Germinal center (tissue), 1 donor: ENCODE measurements around the gene RAPGEF5.

Experiments
- DNase-seq: peaks from one replicate; pipeline ENCODE4 v3.0.0; 2012; ENCODE audit warnings: mixed read lengths, low spot score

RAPGEF5 gene

GRCh38 chr7:22356701-22357310, at the start of gene RAPGEF5:
TSS of gene RAPGEF5 (minus strand) at chr7:22357154. CDS start at chr7:22357060, 94 bp downstream.
- peak; percentile 90 for DNase-seq

DNA sequence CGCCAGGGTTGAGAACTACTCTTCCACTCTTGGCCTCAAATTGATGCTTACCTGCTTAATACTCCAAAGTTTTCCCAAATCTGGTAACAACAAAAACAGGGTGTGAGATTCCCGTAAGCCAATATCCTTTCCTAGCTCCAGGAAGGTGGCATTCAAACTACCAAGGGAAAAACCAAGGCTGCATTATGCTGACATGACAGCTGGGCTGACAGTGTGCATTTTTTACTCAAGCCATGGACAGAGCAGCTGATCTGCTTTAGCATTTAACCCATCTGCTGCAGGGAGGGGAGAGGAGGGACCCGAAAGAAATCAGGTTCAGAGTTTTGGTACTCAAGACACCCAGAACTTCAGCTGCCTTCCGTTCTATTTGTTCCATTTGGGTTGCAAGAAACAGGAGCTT, 49.8 kb upstream of the RAPGEF5 start:
- no peak for DNase-seq

DNA sequence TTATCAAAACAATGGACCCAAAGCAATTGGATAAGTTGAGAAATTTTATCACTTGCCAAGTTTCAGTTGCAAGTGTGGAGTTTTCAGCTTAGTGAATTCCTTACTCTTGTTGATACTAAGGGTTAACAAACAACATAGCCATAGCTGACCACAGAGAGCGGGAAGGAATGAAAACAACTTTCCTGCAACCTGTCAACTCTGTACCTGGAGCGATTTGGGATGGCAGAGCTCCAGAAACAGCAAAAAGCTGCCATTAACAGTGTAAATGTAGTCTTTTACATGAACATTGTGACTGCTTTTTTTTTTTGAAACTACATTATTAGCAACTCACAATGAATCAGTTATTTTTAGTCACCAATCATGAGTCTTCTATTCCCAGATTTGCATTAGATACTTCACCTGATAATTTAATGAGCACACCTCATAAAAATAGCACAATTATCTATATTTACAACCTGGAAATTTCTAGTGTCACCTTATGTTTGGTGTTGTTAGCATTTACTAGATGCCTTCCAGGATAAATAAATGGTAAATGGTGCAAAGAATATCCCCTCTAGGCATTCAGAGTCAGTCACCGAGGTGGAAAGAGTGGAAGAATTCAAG, 47.6 kb upstream of the RAPGEF5 start:
- no peak for DNase-seq

DNA sequence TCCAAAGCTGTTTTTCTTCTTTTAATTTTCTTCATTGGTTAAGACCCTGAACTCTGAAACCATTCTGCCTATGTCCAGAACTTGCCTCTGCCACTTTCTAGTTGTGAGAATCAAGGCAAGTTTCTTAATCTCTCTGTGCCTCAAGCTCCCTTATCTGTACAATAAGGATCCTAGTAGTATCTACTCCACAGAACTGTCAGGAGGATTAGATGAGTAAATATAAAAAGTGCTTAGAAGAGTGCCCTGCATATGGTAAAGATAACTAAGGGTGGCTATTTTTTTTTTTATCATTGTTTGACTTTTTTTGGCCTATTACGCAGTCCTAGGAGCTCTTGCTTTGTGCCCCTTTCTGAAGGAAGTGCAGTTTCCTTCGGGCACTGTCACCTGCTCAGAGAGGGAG, 46.4 kb upstream of the RAPGEF5 start:
- no peak for DNase-seq

DNA sequence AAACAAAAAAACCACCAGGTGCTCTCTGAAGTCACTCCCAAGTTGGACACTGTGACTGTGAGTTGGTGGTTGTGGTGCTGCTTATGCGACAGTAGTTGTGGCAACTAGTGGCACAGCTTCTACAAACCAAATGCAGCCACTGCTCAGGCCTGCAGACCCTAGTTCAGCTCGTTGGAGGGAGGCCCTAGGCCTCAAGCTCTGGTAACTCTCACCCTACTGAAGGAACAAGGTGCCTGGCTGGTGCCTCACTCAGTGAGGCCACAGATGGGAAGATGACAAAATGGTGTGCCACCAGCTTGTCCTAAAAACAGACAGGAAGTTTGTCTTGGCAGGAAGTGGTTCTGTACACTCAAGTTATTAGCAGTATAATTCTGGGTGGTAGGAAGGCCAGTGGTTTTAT, 45.3 kb upstream of the RAPGEF5 start:
- no peak for DNase-seq

DNA sequence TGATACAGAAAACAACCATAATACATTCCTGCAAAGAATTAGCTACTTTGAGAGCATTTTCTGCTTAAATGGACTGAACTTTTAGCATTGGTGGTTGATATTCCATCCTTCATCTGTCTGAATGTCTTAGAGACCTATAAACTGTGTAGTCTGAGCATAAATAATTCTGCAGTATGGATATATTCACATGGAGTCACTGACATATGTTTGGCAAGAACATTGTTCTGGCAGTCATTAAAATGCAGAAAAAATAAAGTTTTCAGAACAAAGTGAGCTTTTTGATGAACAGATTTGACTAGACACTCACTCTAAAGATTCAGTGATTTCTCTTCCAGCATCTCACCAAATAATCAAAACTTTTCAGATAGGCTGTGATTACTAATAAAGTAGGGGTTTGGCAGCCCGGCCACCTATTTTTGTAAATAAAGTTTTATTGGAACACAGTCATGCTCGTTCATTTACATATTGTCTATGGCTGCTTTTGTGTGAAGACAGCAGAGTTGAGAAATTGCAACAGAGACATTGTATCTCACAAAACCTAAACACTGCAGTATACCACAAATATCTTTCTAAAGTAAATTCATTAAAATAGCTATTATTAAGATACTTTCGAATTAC, 44.1 kb upstream of the RAPGEF5 start:
- DNase-seq, result no peak

- no peak for DNase-seq
These were observed 43.3 kb upstream of the RAPGEF5 start for GRCh38 chr7:22400150-22400814.

DNA sequence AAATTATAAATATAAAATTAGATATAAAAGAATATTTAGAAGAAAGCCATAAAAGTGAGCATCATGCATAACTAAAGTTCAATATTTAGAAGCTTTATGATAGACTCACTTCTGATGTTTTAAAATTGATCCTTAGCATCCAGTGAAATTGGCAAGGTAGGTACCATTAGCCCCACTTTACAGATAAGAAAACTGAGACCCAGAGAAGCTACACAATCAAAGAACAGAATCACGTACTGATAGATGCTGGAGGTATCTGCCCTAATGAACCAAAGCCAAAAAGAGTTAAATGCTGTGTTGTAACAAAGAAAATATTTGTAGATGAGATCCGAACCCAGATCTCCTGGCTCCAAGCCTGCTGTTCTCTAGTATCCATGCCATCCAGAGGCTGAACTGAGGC, 42.6 kb upstream of the RAPGEF5 start:
- DNase-seq, result no peak

GRCh38 chr7:22399091-22399490, 42.1 kb upstream of the RAPGEF5 start:
- no peak for DNase-seq

GRCh38 chr7:22397981-22398380, 41.0 kb upstream of the RAPGEF5 start:
- no peak for DNase-seq

DNA sequence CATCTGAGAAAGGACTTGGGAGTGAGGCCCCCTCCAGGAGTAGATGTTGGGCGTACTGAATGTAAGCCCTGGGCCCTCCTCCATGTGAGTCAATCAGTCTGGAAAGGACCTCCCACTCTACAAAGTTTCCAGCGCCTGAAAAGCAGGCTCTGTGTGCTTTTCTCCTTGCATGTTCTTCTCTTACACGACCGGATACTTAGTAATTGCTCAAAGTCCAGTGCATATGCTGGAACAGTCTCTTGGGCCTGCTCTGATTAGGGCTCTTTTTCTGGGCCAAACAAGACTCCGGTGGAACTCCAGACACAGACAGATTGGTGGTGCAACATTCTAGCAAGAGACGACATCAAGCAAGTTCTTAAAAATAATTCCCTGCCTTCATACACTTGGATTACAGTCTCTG, 38.3 kb upstream of the RAPGEF5 start:
- DNase-seq, result no peak

- DNase-seq, result no peak
These were observed 37.8 kb upstream of the RAPGEF5 start for GRCh38 chr7:22394739-22395138.

DNA sequence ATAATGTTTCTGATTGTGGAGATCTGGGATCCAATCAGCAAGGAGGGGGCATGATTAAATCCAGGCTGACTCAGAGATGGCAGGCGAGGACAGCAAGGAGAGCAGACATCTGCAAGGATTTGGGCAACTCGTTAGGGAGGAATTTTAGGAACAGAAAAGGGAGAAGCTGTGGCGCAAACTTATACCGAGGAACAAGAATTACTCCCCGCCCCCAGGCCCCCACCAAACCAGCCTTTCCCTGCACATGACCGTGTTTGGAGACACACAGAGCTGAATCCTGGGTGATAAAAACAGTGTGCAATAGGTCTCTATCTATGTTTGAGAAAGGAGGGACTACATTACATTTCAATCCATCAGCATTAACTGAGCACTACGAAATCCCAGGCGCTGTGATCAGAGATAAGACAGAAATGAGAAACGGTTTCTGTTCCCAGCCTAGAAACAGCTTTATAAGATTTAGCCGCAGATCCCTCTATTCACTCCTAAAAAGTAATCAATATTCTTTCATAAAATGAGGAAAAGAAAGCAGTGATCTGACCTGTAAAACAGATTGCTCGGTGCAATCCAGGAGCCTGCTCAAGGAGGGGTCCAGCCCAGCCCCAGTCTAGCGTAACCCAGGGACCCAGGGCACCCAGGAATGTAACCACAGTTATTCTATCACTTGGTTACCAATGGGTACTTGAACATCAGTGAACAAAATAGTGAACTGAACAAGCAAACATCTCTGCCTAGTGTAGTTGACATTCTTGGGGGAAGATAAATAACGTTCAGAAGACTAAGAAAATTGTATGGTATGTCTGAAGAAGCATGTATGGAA, 37.2 kb upstream of the RAPGEF5 start:
- no peak for DNase-seq

DNA sequence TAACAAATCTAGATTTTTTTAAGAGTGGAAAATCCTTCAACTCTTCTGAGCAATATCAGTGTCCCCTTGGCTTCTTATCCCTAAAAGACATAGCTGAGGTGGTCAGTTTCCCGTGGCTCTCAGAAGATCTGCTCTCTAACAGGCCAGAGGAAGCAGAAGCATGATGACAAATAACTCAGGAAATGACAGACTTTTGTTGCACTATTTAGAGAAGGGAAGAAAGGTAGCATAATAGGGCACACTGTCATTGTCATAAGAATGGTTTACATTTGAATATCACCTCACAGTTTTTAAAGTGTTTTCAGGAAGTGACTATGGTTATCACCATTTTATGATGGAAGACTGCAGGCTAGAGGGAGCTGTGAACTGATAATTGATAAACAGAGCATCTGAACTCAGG, 33.6 kb upstream of the RAPGEF5 start:
- DNase-seq, result no peak

GRCh38 chr7:22389892-22390291, 32.9 kb upstream of the RAPGEF5 start:
- no peak for DNase-seq

DNA sequence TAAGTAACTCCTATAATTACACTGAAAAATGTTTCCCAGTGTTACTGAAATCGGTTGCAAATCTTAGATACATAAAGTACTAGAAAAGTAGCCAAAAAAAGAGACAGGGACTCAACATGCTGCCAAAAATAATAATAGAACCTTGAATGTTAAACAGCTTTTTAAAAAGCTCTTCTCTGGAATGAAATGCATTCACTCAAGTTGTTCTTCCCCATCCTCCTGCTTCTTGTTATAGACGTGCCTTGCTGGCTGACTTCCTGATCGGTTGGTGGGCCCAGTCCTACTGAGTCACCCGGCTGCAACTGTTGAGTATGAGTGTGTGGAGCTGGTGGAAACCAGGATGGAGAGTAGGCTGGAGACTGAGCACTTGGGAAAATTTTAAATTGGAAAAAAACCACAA, 30.6 kb upstream of the RAPGEF5 start:
- no peak for DNase-seq

DNA sequence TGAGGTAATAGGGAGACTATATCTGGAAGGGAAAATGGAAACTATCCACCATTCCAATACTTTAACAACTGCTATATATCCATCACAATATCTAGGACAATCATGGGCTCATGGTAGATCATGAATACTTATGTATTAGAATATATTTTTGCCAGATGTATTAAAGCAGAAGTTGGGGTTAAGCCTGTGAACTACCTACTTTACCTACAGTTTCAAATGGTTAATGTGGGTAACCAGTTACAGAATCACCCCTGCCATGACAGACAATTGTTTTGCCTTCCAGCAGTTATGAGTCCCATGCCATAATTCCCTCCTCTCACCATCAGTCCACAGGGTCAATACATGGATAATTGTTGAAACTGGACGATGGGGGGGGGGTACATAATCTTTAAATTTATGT, 29.9 kb upstream of the RAPGEF5 start:
- no peak for DNase-seq

DNA sequence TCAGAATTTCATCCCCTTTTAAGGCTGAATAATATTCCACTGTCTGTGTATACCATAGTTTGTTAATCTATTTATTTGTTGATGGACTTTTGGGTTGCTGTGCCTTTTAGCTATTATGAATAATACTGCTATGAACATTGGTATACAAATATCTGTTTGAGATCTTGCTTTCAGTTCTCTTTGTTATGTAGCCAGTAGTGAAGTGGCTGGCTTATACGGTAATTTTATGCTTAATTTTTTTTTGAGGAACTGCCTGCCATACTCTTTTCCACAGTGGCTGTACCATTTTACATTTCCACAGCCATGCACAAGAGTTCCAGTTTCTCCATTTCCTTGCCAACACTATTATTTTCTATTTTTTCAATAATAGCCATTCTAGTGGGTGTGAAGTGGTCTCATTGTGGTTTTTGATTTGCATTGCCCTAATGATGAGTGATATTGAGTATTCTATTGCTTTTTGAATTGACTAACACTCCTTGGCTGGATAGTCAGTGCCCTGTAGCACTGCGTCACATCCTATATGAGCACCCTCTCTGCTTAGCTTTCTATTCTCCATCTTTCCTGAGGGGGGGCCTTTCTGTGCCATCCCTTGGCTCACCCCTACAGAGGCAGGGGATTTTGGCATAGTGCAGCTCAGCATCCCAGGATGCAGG, 29.4 kb upstream of the RAPGEF5 start:
- DNase-seq, result no peak

DNA sequence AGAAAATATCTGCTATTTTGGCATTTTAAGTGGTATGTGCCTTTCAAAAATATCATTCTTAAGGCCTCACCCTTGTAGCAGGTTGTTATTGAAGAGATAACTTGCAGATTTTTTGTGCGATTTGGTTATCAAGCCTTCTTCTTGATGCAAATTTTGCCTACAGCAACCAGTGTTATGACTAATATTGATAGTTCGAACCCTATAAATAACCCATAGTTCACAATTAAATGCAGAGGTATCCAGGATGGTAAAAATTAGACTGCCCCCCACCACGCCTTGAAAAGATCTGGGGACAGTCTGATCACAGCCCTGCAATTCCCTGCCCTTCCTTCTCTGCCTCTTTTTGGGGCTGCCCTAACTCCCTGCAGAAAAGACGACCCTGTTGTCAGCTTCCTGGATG, 28.4 kb upstream of the RAPGEF5 start:
- DNase-seq, result no peak

DNA sequence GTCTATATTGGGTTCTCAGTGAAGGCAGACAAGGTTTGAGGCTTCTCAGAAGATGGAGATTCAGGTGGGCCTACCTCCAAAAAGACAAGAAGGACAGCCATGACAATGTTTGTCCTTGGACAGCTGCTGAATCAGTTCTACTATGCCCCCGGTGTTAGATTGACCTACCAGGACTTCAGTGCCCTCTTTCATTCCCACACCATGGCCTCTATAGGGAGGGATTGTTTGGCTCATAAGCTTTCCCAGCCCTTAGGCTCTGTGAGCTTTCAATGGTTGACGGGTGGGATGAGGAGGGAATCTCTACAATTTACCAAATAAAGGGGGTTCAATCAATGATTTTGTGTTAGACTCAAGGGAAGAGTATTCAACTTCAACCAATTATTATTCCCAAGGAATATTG, 23.4 kb upstream of the RAPGEF5 start:
- DNase-seq, result no peak

- no peak for DNase-seq
These were observed 21.4 kb upstream of the RAPGEF5 start for GRCh38 chr7:22378199-22378980.
